Islet precursor cell (in vitro differentiated cells): ENCODE data around the gene NFE2.
A peak's percentile ranks its signal among the peaks of the same experiment; 100 is the strongest.
"Not testable (repeated sequence)": the region's sequence is repeated elsewhere in the genome, so short reads cannot be mapped to it uniquely, and the experiment has no call there.

Source experiments
- DNase-seq: peaks from one replicate; pipeline ENCODE4 v3.0.0-alpha.2; 2018

Gene NFE2

GRCh38 chr12:54300732-54301427 lies at the start of gene NFE2:
Gene NFE2, minus strand, starts transcription at chr12:54301015. Its CDS starts 5,767 bp downstream, at chr12:54295248.
- DNase-seq: peak; percentile 99

GRCh38 chr12:54349679-54350078 lies 48.9 kb upstream of the NFE2 start:
- peak; percentile 58 for DNase-seq

GRCh38 chr12:54349036-54349435 lies 48.2 kb upstream of the NFE2 start:
- no peak for DNase-seq

- no peak for DNase-seq
Observed at GRCh38 chr12:54341378-54342300, 40.8 kb upstream of the NFE2 start.

- DNase-seq: no peak
Observed at GRCh38 chr12:54340846-54341245, 40.0 kb upstream of the NFE2 start.

GRCh38 chr12:54338698-54339296 lies 38.0 kb upstream of the NFE2 start:
- DNase-seq: no peak

GRCh38 chr12:54337854-54338650 lies 37.2 kb upstream of the NFE2 start:
- DNase-seq: no peak

- DNase-seq: no peak
Observed at GRCh38 chr12:54337280-54337842, 36.5 kb upstream of the NFE2 start.

- DNase-seq: no peak
Observed at GRCh38 chr12:54333420-54334034, 32.7 kb upstream of the NFE2 start.

GRCh38 chr12:54331461-54331860 lies 30.6 kb upstream of the NFE2 start:
- DNase-seq: no peak

GRCh38 chr12:54330442-54330841 lies 29.6 kb upstream of the NFE2 start:
- DNase-seq: peak; percentile 74

- peak; percentile 83 for DNase-seq
Observed at GRCh38 chr12:54329759-54330158, 28.9 kb upstream of the NFE2 start.

GRCh38 chr12:54328595-54329337 lies 28.0 kb upstream of the NFE2 start:
- DNase-seq: no peak

GRCh38 chr12:54325442-54326109 lies 24.8 kb upstream of the NFE2 start:
- DNase-seq: not testable (repeated sequence)

GRCh38 chr12:54324617-54325441 lies 24.0 kb upstream of the NFE2 start, which contains the start of gene COPZ1:
Gene COPZ1, plus strand, starts transcription at chr12:54325131. Its CDS starts 33 bp downstream, at chr12:54325164.
- DNase-seq: peak; percentile 100

- no peak for DNase-seq
Observed at GRCh38 chr12:54321363-54321762, 20.5 kb upstream of the NFE2 start.

- not testable (repeated sequence) for DNase-seq
Observed at GRCh38 chr12:54312309-54312708, 11.5 kb upstream of the NFE2 start.

- no peak for DNase-seq
Observed at GRCh38 chr12:54311051-54311450, 10.2 kb upstream of the NFE2 start.
